Keratinocyte (primary cell): ENCODE measurements around the gene IFT122. TPM values are rescaled to one million over a fixed set of nuclear protein-coding genes. Genes with fewer than 3 reads are reported as not detected.
"Not testable (repeated sequence)": the region's sequence is repeated elsewhere in the genome, so short reads cannot be mapped to it uniquely, and the experiment has no call there.

ENCODE experiments used
- DNase-seq: peaks from one replicate; pipeline ENCODE4 v3.0.0-alpha.2; 2011; ENCODE audit warnings: low read depth, missing footprints, low spot score
- FAIRE-seq: peaks from 2 replicates; lab custom pipeline; 2011; peaks lifted over from hg19 to GRCh38; lab: Jason Lieb, UNC
- H2AFZ ChIP-seq: 2 replicates; pipeline ENCODE4 v1.6.0; 2012; ENCODE audit warnings: low read length, control low read depth, inconsistent platforms; ENCODE audit not compliant: control insufficient read depth
- H3K27ac ChIP-seq: 2 replicates; pipeline ENCODE4 v1.5.1; 2011; ENCODE audit warnings: low read length; ENCODE audit not compliant: control insufficient read depth, insufficient read depth
- H3K27me3 ChIP-seq: 3 replicates; pipeline ENCODE4 v1.6.0; 2011; ENCODE audit warnings: low read length; ENCODE audit not compliant: control insufficient read depth, insufficient read depth; ENCODE audit errors: extremely low read depth
- H3K36me3 ChIP-seq, 2 experiments: 2 replicates in 1 of 2; 3 replicates in 1 of 2; pipeline ENCODE4 v1.5.1; 2011; ENCODE audit warnings: low read length in 2 of 2, mild to moderate bottlenecking in 1 of 2; ENCODE audit not compliant: control insufficient read depth in 2 of 2, insufficient read depth in 2 of 2; ENCODE audit errors: extremely low read depth in 1 of 2
- H3K4me1 ChIP-seq: 3 replicates; pipeline ENCODE4 v1.5.1; 2011; ENCODE audit warnings: low read length; ENCODE audit not compliant: control insufficient read depth, insufficient read depth; ENCODE audit errors: extremely low read depth
- H3K4me2 ChIP-seq: 3 replicates; pipeline ENCODE4 v1.6.0; 2011; ENCODE audit warnings: low read depth, low read length; ENCODE audit not compliant: control insufficient read depth, insufficient read depth; ENCODE audit errors: extremely low read depth
- H3K4me3 ChIP-seq, 3 experiments: fragments of 200-600 bp in 1 of 3; sonication (generic) in 1 of 3; 2 replicates in 2 of 3; 3 replicates in 1 of 3; pipeline ENCODE4 v1.5.1; 2011 to 2016; ENCODE audit warnings: low read length in 3 of 3, mild to moderate bottlenecking in 3 of 3, control low read depth in 2 of 3, inconsistent platforms in 1 of 3, low read depth in 1 of 3, mixed read lengths in 1 of 3, mixed run types in 1 of 3, moderate library complexity in 1 of 3; ENCODE audit not compliant: control insufficient read depth in 2 of 3, insufficient read depth in 2 of 3; ENCODE audit errors: extremely low read depth in 1 of 3
- H3K79me2 ChIP-seq: 2 replicates; pipeline ENCODE4 v1.6.0; 2012; ENCODE audit warnings: low read length; ENCODE audit not compliant: control insufficient read depth, insufficient read depth
- H3K9ac ChIP-seq: 3 replicates; pipeline ENCODE4 v1.6.0; 2011; ENCODE audit warnings: low read length; ENCODE audit not compliant: control insufficient read depth, insufficient read depth; ENCODE audit errors: extremely low read depth
- H3K9me1 ChIP-seq: 3 replicates; pipeline ENCODE4 v1.6.0; 2011; ENCODE audit warnings: low read length; ENCODE audit not compliant: control insufficient read depth, insufficient read depth; ENCODE audit errors: extremely low read depth
- H3K9me3 ChIP-seq: 2 replicates; pipeline ENCODE4 v1.5.1; 2012; ENCODE audit warnings: low read depth, low read length; ENCODE audit not compliant: control insufficient read depth
- H4K20me1 ChIP-seq: 3 replicates; pipeline ENCODE4 v1.6.0; 2011; ENCODE audit warnings: low read length; ENCODE audit not compliant: control insufficient read depth, insufficient read depth; ENCODE audit errors: extremely low read depth
- CTCF ChIP-seq, 3 experiments: IDR thresholded peaks in 1 of 3; conservative IDR thresholded peaks in 1 of 3; optimal IDR thresholded peaks in 1 of 3; 2 replicates in 2 of 3; 3 replicates in 1 of 3; pipeline versions ENCODE3 to v1.5.1; 2011; ENCODE audit warnings: low read length in 3 of 3, mild to moderate bottlenecking in 3 of 3, moderate library complexity in 2 of 3, control low read depth in 1 of 3, inconsistent platforms in 1 of 3; ENCODE audit not compliant: insufficient read depth in 2 of 3; ENCODE audit errors: extremely low read depth in 1 of 3
- EZH2 ChIP-seq: IDR thresholded peaks from one replicate; pipeline ENCODE4 v1.6.1; 2012; ENCODE audit warnings: inconsistent platforms, mild to moderate bottlenecking, low read length, moderate library complexity
- dilution Hi-C: fragments of 300-500 bp; cut with MboI; formaldehyde crosslinking; loops from one replicate; pipeline ENCODE4 v1.7.0; 2020; ENCODE audit warnings: low sequenced_read_pairs; ENCODE audit not compliant: extremely low pct_ligation_motif_present
- polyA plus RNA-seq, 5 experiments: library from polyadenylated mRNA; depleted of rRNA in 3 of 5; stranded (reverse) in 3 of 5; stranded (forward) in 1 of 5; unstranded in 1 of 5; fragments of >200 nt; gene quantifications; 1 replicate in 1 of 5; 2 replicates in 3 of 5; 3 replicates in 1 of 5; pipeline versions ENCODE4 v1.2.1 to v1.2.3, GENCODE V29; 2011 to 2012; ENCODE audit warnings: missing spikeins in 2 of 5, low read depth in 1 of 5, low replicate concordance in 1 of 5

IFT122 gene
- polyA plus RNA-seq, 1 donor (not counting 4 experiments of a cell fraction or from before 2014, with no cell fraction given): 7.1 TPM

- H3K9ac ChIP-seq, dilution Hi-C loops, H3K4me1 ChIP-seq, H3K4me3 ChIP-seq, H3K9me1 ChIP-seq, H3K4me2 ChIP-seq, H2AFZ ChIP-seq, H3K36me3 ChIP-seq, DNase-seq, H3K9me3 ChIP-seq, H3K79me2 ChIP-seq, H3K27ac ChIP-seq, H3K27me3 ChIP-seq, H4K20me1 ChIP-seq, FAIRE-seq: not testable (repeated sequence)
These were observed 75.9 kb downstream of the IFT122 start for GRCh38 chr3:129515821-129516432.

GRCh38 chr3:129517516-129517915, 77.5 kb downstream of the IFT122 start:
- dilution Hi-C loops: no loop called here
- H2AFZ ChIP-seq: no peak overlapping the region
- no peaks in the 10 kb centered on the region for H3K36me3 ChIP-seq
- FAIRE-seq (no peak), DNase-seq (no peak)
- no peak overlapping the region for H3K27ac ChIP-seq
- H3K4me1 ChIP-seq: no peaks in the 10 kb centered on the region
- no peak overlapping the region for H3K4me2 ChIP-seq
- H3K27me3 ChIP-seq: no peaks in the 10 kb centered on the region
- no peaks in the 10 kb centered on the region for H3K9me1 ChIP-seq
- no peak overlapping the region for H3K9ac ChIP-seq
- TF ChIP-seq EZH2 (no peak), CTCF (optimal IDR thresholded peaks at IDR 0.05 in 1 of 3, IDR thresholded peaks at IDR 0.05 in 1 of 3, conservative IDR thresholded peaks at IDR 0.05 in 1 of 3; ENCODE audit: extremely low read depth in 1 of 3, insufficient read depth in 2 of 3, low read length in 3 of 3) (no peak)
- no peak overlapping the region for H3K4me3 ChIP-seq
- H3K79me2 ChIP-seq: no peaks in the 10 kb centered on the region
- no peaks in the 10 kb centered on the region for H4K20me1 ChIP-seq
- H3K9me3 ChIP-seq: no peaks in the 10 kb centered on the region

- Histone ChIP-seq H3K36me3 (no peaks in the 10 kb centered on the region), H3K4me3 (no peak overlapping the region), H3K79me2 (no peaks in the 10 kb centered on the region), H4K20me1 (no peaks in the 10 kb centered on the region), H3K9me3 (no peaks in the 10 kb centered on the region), H3K27me3 (no peaks in the 10 kb centered on the region), H2AFZ (no peak overlapping the region), H3K9me1 (no peaks in the 10 kb centered on the region), H3K9ac (no peak overlapping the region), H3K27ac (no peak overlapping the region), H3K4me1 (no peaks in the 10 kb centered on the region), H3K4me2 (no peak overlapping the region)
- TF ChIP-seq CTCF (optimal IDR thresholded peaks at IDR 0.05 in 1 of 3, IDR thresholded peaks at IDR 0.05 in 1 of 3, conservative IDR thresholded peaks at IDR 0.05 in 1 of 3; ENCODE audit: extremely low read depth in 1 of 3, insufficient read depth in 2 of 3, low read length in 3 of 3): no peak
- no peak for TF ChIP-seq EZH2
- DNase-seq (no peak), FAIRE-seq (no peak)
- dilution Hi-C loops: no loop called here
These were observed 78.1 kb downstream of the IFT122 start for GRCh38 chr3:129518038-129518561.
